Esophagus squamous epithelium (tissue), 5 donors: ENCODE results near the gene ZFPM1. TPM values are rescaled to one million over a fixed set of nuclear protein-coding genes. Genes with fewer than 3 reads are reported as not detected.

Experiments used
- DNase-seq: peaks from one replicate; lab custom pipeline; 2025; lab: John Stamatoyannopoulos, UW
- H3K27ac ChIP-seq, 4 donors: fragments of 200-600 bp; sonication (generic); one replicate each; pipeline ENCODE4 v1.5.1; 2016 to 2019; ENCODE audit warnings: mild to moderate bottlenecking in 1 of 4
- H3K27me3 ChIP-seq, 4 donors: fragments of 200-600 bp; sonication (generic); 1 replicate in 3 of 4; 2 replicates in 1 of 4; pipeline versions ENCODE4 v1.5.1 to v1.6.0; 2017 to 2021; ENCODE audit warnings: antibody characterized with exemption in 1 of 4
- H3K36me3 ChIP-seq, 3 donors: fragments of 200-600 bp; sonication (generic); one replicate each; pipeline ENCODE4 v1.5.1; 2016 to 2019
- H3K4me1 ChIP-seq, 3 donors: fragments of 200-600 bp; sonication (generic); one replicate each; pipeline ENCODE4 v1.5.1; 2017 to 2019
- H3K4me3 ChIP-seq, 4 donors: fragments of 200-600 bp; sonication (generic); 1 replicate in 3 of 4; 2 replicates in 1 of 4; pipeline ENCODE4 v1.5.1; 2016 to 2019; ENCODE audit warnings: mild to moderate bottlenecking in 2 of 4, moderate library complexity in 1 of 4
- H3K9me3 ChIP-seq, 3 donors: fragments of 200-600 bp; sonication (generic); one replicate each; pipeline ENCODE4 v1.5.1; 2016 to 2019
- POLR2A ChIP-seq, 4 donors: fragments of 450-650 bp; IDR thresholded peaks; one replicate each; pipeline ENCODE4 v1.6.1; 2017; ENCODE audit warnings: antibody characterized with exemption in 4 of 4, mild to moderate bottlenecking in 4 of 4, moderate library complexity in 3 of 4
- WGBS, 2 donors: methylation state at CpG; one replicate each; pipeline ENCODE4 v1.1.5; 2018; 5-methylcytosine and 5-hydroxymethylcytosine counted together
- intact Hi-C: fragments of 100-400 bp; cut with DNase I; formaldehyde crosslinking; loops from one replicate; pipeline ENCODE4 v1.15.0; 2022
- total RNA-seq, 4 donors: library from RNA; depleted of rRNA; stranded (reverse); fragments of >200 nt; gene quantifications; one replicate each; pipeline ENCODE4 v1.1.0, GENCODE V29; 2016
- TF ChIP-seq, protein P1 (sequence below), 6 experiments: fragments of 450-650 bp in 4 of 6; fragments of 200-600 bp in 2 of 6; sonication (generic) in 2 of 6; IDR thresholded peaks; one replicate each; pipeline ENCODE4 v1.5.1; 2016 to 2019; ENCODE audit warnings: antibody characterized with exemption in 6 of 6, mild to moderate bottlenecking in 4 of 6, moderate library complexity in 4 of 6
- donor health status: DM: yes; HTN: yes; CAD: no.

Gene ZFPM1
- total RNA-seq, 4 donors from 2014 or later = 0.67 to 1.7 (median 1.2) TPM

DNA sequence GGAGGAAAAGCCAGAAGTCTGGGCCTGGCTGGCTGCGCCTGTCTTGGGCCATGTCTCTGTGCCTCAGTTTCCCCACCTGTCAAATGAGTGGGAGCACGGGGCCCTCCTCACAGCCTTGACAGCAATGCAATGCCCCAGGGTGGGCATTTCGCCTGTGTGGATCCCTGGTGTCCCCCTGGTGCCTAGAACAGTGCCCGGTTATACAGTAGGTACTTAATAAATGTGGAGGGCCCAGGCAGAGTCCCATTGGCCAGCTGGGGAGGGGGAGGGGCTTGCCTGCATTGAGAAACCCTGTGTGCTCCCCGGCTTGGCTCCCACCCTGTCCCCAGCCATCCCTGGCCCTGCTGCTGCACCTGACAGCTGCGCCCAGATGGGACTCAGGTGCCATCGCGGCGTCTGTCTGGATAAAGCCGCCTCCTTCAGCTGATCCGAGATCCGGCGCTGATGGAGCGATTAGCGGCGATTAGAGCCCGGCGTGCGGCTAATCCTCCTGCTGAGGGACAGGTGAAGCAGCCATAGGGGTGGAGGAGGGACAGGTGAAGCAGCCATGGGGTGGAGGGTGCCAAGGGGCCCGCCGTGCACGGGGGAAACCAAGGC lies 12.4 kb downstream of the ZFPM1 start:
- TF ChIP-seq, protein P1, sequence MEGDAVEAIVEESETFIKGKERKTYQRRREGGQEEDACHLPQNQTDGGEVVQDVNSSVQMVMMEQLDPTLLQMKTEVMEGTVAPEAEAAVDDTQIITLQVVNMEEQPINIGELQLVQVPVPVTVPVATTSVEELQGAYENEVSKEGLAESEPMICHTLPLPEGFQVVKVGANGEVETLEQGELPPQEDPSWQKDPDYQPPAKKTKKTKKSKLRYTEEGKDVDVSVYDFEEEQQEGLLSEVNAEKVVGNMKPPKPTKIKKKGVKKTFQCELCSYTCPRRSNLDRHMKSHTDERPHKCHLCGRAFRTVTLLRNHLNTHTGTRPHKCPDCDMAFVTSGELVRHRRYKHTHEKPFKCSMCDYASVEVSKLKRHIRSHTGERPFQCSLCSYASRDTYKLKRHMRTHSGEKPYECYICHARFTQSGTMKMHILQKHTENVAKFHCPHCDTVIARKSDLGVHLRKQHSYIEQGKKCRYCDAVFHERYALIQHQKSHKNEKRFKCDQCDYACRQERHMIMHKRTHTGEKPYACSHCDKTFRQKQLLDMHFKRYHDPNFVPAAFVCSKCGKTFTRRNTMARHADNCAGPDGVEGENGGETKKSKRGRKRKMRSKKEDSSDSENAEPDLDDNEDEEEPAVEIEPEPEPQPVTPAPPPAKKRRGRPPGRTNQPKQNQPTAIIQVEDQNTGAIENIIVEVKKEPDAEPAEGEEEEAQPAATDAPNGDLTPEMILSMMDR (IDR thresholded peaks at IDR 0.05) = no peak
- TF ChIP-seq POLR2A (IDR thresholded peaks at IDR 0.05) = no peak
- H3K27ac ChIP-seq = no peak overlapping the region
- WGBS, 2 donors = 60 to 91% methylated on average over 4 of the region's 22 CpGs
- no peaks in the 10 kb centered on the region for H3K27me3 ChIP-seq
- DNase-seq = no peak
- H3K36me3 ChIP-seq = no peaks in the 10 kb centered on the region
- H3K4me1 ChIP-seq = peaks cover 0 to 33% (median 0%) of the 10 kb centered on the region in 3 donors
- no peaks in the 10 kb centered on the region for H3K9me3 ChIP-seq
- H3K4me3 ChIP-seq = no peak overlapping the region
- intact Hi-C loops = no loop called here

DNA sequence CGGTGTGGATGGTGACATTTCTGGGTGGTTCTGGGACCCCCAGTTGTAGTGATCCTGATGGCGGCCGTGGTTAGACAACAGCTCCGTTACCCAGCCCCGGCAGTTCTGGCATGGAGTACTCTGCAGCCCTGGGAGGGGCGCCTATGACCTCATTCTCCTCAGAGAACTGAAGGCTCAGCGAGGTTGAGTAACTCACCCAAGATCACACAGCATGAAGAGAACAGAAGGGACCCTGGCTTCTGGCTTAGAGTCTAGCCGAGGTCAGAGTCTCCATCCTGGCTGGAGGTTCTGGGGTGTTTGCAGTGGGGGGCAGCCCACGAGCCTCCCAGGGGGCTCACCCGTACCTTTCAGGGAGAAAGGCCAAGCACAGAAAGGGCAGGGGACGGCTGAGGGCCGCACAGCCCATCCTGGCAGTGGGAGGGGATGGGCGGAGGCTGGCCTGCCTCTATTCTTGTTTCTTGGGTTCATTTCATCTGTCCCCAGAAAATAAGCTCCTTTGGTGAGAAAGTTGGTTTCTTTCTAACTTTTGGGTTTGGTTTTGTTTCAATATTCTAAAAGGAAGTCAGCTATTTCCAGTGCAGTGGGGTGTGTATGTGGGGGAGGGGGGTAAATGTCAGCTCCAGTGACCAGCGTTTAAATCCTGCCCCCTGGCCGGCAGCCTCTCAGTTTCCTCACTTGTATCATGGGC lies 13.2 kb downstream of the ZFPM1 start:
- intact Hi-C loops = no loop called here
- no peaks in the 10 kb centered on the region for H3K36me3 ChIP-seq
- H3K27me3 ChIP-seq = no peaks in the 10 kb centered on the region
- peaks cover 0 to 33% (median 0%) of the 10 kb centered on the region in 3 donors for H3K4me1 ChIP-seq
- no peak overlapping the region for H3K27ac ChIP-seq
- 56 to 66% methylated on average over 6 to 10 of the region's 15 CpGs for WGBS, 2 donors
- no peaks in the 10 kb centered on the region for H3K9me3 ChIP-seq
- no peak for TF ChIP-seq POLR2A (IDR thresholded peaks at IDR 0.05)
- TF ChIP-seq, protein P1 (IDR thresholded peaks at IDR 0.05) = no peak
- H3K4me3 ChIP-seq = no peak overlapping the region
- DNase-seq = no peak

DNA sequence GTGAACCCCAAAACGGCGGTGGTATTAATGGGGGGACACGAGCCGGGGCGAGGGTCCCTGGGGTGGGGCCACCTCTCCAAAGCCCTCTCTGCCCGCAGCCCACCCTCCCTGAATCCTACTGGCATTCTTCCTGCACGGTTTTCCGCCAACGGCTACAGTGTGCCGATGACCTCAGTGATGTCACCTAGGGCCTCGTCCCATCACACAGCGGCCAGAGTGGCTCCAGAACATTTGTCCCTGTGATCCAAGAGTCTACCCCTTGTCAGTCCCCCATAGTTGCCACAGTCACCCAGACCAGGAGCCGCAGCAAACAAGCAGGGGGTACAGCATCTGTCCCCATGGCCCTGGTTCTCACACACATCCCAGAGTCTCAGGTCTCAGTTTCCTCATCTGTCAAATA lies 13.9 kb downstream of the ZFPM1 start:
- no peak for DNase-seq
- no peaks in the 10 kb centered on the region for H3K36me3 ChIP-seq
- no peak overlapping the region for H3K27ac ChIP-seq
- H3K9me3 ChIP-seq = no peaks in the 10 kb centered on the region
- WGBS, 2 donors = 94% methylated on average over 2 of the region's 13 CpGs; no CpG with 5 or more reads in 1 of the 2 donors
- intact Hi-C loops = no loop called here
- H3K4me3 ChIP-seq = no peak overlapping the region
- peaks cover 0 to 29% (median 0%) of the 10 kb centered on the region in 3 donors for H3K4me1 ChIP-seq
- H3K27me3 ChIP-seq = no peaks in the 10 kb centered on the region
- no peak for TF ChIP-seq POLR2A (IDR thresholded peaks at IDR 0.05)
- TF ChIP-seq, protein P1 (IDR thresholded peaks at IDR 0.05) = no peak

DNA sequence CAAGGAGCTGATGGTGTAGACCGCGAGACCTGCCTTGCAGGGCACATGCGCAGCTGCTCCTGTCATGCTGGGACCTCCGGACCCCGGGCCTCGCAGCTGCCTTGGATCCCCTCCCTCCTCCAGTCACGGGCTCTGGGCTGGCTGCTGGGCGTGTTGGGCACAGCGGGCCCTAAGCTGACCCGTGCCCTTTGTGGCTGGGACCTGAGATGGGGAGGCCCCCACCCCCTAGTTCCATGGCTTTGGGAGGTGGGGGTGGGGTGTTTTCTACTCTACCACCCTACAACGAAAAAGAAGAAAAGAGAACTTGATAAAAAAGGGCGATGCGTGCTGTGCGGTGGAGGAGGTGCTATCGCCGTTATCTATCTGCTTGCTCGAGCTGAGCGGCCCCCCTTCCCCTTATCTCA lies 14.5 kb downstream of the ZFPM1 start:
- Histone ChIP-seq H3K9me3 (no peaks in the 10 kb centered on the region), H3K4me1 (peaks cover 0 to 24% (median 0%) of the 10 kb centered on the region in 3 donors), H3K27me3 (no peaks in the 10 kb centered on the region), H3K36me3 (no peaks in the 10 kb centered on the region), H3K4me3 (no peak overlapping the region), H3K27ac (no peak overlapping the region)
- no peak for TF ChIP-seq POLR2A (IDR thresholded peaks at IDR 0.05)
- TF ChIP-seq, protein P1 (IDR thresholded peaks at IDR 0.05) = no peak
- WGBS, 2 donors = 80 to 85% methylated on average over 3 to 7 of the region's 18 CpGs
- DNase-seq = no peak
- intact Hi-C loops = no loop called here
